ENCODE measurements around the gene CLEC10A.

DNA sequence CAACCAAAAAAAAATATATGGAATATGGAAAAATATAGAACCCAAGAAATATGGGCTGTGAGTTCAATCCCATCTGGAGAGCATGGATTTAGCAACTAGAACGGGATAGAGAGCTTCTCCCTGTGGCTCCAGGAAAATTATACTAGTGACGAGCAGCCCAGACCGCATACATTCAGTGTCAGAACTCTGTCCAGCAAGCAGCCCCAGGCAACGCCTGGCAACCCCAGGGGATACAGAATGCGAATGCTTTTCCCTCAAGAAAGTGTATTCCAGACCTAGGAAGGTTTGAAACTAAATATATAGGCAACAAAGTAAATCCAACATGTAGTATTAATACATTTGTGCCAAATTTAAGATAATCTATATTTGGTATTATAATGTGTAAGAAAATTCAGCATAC lies 48.1 kb upstream of the CLEC10A start:
- no peak for TF ChIP-seq CTCF (IDR thresholded peaks at IDR 0.05)
- TF ChIP-seq POLR2A (IDR thresholded peaks at IDR 0.05): no peak
